OCI-LY1 (cell line): ENCODE results near the gene TSEN2.

ENCODE experiments used
- EZH2 ChIP-seq: fragments of 200-600 bp; sonication (generic), shearing (Covaris generic); IDR thresholded peaks from 2 replicates; pipeline ENCODE4 v1.8.0; 2017; ENCODE audit warnings: borderline replicate concordance, mixed run types, mild to moderate bottlenecking, antibody characterized with exemption, low read length, moderate library complexity, mixed read lengths
- TF ChIP-seq, protein P1 (sequence below): fragments of 200-600 bp; sonication (generic), shearing (Covaris generic); IDR thresholded peaks from 2 replicates; pipeline ENCODE4 v1.5.1; 2017; ENCODE audit warnings: mild to moderate bottlenecking, antibody characterized with exemption, low read length, moderate library complexity, mixed read lengths

- TF ChIP-seq, protein P1, sequence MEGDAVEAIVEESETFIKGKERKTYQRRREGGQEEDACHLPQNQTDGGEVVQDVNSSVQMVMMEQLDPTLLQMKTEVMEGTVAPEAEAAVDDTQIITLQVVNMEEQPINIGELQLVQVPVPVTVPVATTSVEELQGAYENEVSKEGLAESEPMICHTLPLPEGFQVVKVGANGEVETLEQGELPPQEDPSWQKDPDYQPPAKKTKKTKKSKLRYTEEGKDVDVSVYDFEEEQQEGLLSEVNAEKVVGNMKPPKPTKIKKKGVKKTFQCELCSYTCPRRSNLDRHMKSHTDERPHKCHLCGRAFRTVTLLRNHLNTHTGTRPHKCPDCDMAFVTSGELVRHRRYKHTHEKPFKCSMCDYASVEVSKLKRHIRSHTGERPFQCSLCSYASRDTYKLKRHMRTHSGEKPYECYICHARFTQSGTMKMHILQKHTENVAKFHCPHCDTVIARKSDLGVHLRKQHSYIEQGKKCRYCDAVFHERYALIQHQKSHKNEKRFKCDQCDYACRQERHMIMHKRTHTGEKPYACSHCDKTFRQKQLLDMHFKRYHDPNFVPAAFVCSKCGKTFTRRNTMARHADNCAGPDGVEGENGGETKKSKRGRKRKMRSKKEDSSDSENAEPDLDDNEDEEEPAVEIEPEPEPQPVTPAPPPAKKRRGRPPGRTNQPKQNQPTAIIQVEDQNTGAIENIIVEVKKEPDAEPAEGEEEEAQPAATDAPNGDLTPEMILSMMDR, result no peak
- no peak for TF ChIP-seq EZH2
Measured at GRCh38 chr3:12516873-12517272, 32.6 kb downstream of the TSEN2 start.
